T1000 (cell line): ENCODE data around the gene KIRREL3.

Experiments used
- DNase-seq: peaks from one replicate; lab custom pipeline; 2025; ENCODE audit warnings: mixed read lengths; lab: John Stamatoyannopoulos, UW

KIRREL3 gene

GRCh38 chr11:126512251-126512650 lies 488.3 kb downstream of the KIRREL3 start:
- DNase-seq = no peak

- DNase-seq = no peak
Measured at GRCh38 chr11:126511475-126512115, 489.0 kb downstream of the KIRREL3 start.

- DNase-seq = no peak
Measured at GRCh38 chr11:126510621-126511370, 489.8 kb downstream of the KIRREL3 start.

GRCh38 chr11:126507646-126508045 lies 492.9 kb downstream of the KIRREL3 start:
- no peak for DNase-seq

GRCh38 chr11:126506789-126507188 lies 493.8 kb downstream of the KIRREL3 start:
- no peak for DNase-seq

GRCh38 chr11:126502982-126503381 lies 497.6 kb downstream of the KIRREL3 start:
- DNase-seq = no peak

GRCh38 chr11:126502159-126502558 lies 498.4 kb downstream of the KIRREL3 start:
- no peak for DNase-seq

GRCh38 chr11:126501641-126502040 lies 498.9 kb downstream of the KIRREL3 start:
- no peak for DNase-seq

- no peak for DNase-seq
Measured at GRCh38 chr11:126500981-126501380, 499.6 kb downstream of the KIRREL3 start.

GRCh38 chr11:126499131-126499752 lies 501.3 kb downstream of the KIRREL3 start:
- DNase-seq = no peak

- no peak for DNase-seq
Measured at GRCh38 chr11:126498281-126498680, 502.3 kb downstream of the KIRREL3 start.

- no peak for DNase-seq
Measured at GRCh38 chr11:126497581-126498122, 502.9 kb downstream of the KIRREL3 start.

- no peak for DNase-seq
Measured at GRCh38 chr11:126496576-126497337, 503.8 kb downstream of the KIRREL3 start.

GRCh38 chr11:126495281-126496220 lies 505.0 kb downstream of the KIRREL3 start:
- DNase-seq = no peak

GRCh38 chr11:126494831-126495230 lies 505.7 kb downstream of the KIRREL3 start:
- DNase-seq = no peak

GRCh38 chr11:126492331-126493082 lies 508.1 kb downstream of the KIRREL3 start:
- DNase-seq = no peak

- no peak for DNase-seq
Measured at GRCh38 chr11:126491092-126491491, 509.5 kb downstream of the KIRREL3 start.

GRCh38 chr11:126489836-126490660 lies 510.5 kb downstream of the KIRREL3 start:
- no peak for DNase-seq
